ENCODE results near the gene ST6GALNAC5. TPM values are rescaled to one million over a fixed set of nuclear protein-coding genes. Genes with fewer than 3 reads are reported as not detected.
A peak's percentile ranks its signal among the peaks of the same experiment; 100 is the strongest.

The ST6GALNAC5 gene
- total RNA-seq, 6 donors from 2014 or later, result 18.9 to 54.9 (median 28.0) TPM

DNA sequence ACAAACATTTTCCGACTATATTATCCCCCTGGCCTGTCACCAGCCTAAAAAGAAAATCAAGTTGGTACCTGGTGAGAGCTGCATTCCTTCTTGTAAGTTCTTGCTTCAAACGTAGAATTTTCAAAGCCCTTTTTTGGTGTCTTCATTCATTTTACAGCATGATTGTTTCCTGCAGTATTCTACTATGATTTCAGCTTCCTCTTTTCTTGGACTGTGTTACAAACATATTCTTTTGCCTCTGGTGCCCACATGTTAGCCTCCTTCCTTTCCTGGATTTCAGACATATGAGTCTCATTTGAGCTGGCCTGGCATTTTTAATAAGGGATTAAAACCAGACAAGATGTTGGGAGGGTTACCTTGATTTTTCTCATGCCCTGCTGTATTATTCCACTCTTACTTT is 209.5 kb downstream of the ST6GALNAC5 start:
- Histone ChIP-seq H3K9me3 (no peaks in the 10 kb centered on the region), H3K27me3 (no peaks in the 10 kb centered on the region)
- 73 to 75% methylated on average over 2 of the region's 2 CpGs for WGBS, 2 donors

DNA sequence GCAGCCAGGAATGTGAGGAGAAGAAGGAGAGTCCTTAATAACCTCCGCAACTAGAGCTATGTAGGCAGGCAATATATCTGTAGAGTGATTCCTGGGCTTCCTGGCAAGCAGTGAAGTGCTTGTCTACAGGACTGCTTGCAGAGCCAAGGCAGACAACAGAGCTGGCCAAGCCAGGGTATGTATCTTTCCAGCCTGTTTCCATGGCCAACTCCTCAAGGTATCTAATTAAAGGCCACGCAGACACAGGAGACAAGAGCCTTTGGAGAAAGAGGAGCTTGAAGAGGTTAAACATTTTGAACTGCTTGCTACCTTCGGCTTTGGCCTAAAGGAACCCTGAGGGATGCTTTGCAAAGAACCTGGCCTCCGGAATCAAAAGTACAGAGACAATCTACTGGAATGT is 214.6 kb downstream of the ST6GALNAC5 start:
- no peak overlapping the region for H3K4me3 ChIP-seq
- no peaks in the 10 kb centered on the region for H3K4me1 ChIP-seq
- no peaks in the 10 kb centered on the region for H3K36me3 ChIP-seq
- 64 to 83% methylated on average over 4 of the region's 4 CpGs for WGBS, 2 donors
- no peak for DNase-seq
- ATAC-seq (ENCODE audit: low FRiP score in 2 of 2), result peak in 1 of 2 donors; percentile 22
- H3K9me3 ChIP-seq, result no peaks in the 10 kb centered on the region
- H3K27me3 ChIP-seq, result no peaks in the 10 kb centered on the region
- no peak overlapping the region for H3K27ac ChIP-seq
- TF ChIP-seq CTCF (IDR thresholded peaks at IDR 0.05) (no peak), POLR2AphosphoS5 (IDR thresholded peaks at IDR 0.05) (no peak), POLR2A (IDR thresholded peaks at IDR 0.05) (no peak)

More for the DNA sequence above, 209.5 kb downstream of the ST6GALNAC5 start:
- Histone ChIP-seq H3K4me3 (no peak overlapping the region), H3K36me3 (no peaks in the 10 kb centered on the region), H3K4me1 (no peaks in the 10 kb centered on the region), H3K27ac (no peak overlapping the region)
- TF ChIP-seq POLR2AphosphoS5 (IDR thresholded peaks at IDR 0.05) (no peak), CTCF (IDR thresholded peaks at IDR 0.05) (no peak), EP300 (IDR thresholded peaks at IDR 0.05) (no peak), POLR2A (IDR thresholded peaks at IDR 0.05) (no peak)
- DNase-seq (no peak), ATAC-seq (ENCODE audit: low FRiP score in 2 of 2) (no peak)

- Histone ChIP-seq H3K4me3 (no peak overlapping the region), H3K27ac (no peak overlapping the region), H3K9me3 (no peaks in the 10 kb centered on the region), H3K36me3 (no peaks in the 10 kb centered on the region), H3K4me1 (no peaks in the 10 kb centered on the region), H3K27me3 (no peaks in the 10 kb centered on the region)
- 80 to 91% methylated on average over 2 of the region's 2 CpGs for WGBS, 2 donors
- DNase-seq, result no peak
- ATAC-seq (ENCODE audit: low FRiP score in 2 of 2), result no peak
- TF ChIP-seq POLR2AphosphoS5 (IDR thresholded peaks at IDR 0.05) (no peak), POLR2A (IDR thresholded peaks at IDR 0.05) (no peak), EP300 (IDR thresholded peaks at IDR 0.05) (no peak), CTCF (IDR thresholded peaks at IDR 0.05) (no peak)
These were observed 217.2 kb downstream of the ST6GALNAC5 start for GRCh38 chr1:77084457-77084856.

GRCh38 chr1:77085109-77085508 is 217.8 kb downstream of the ST6GALNAC5 start:
- Histone ChIP-seq H3K36me3 (no peaks in the 10 kb centered on the region), H3K9me3 (no peaks in the 10 kb centered on the region), H3K27ac (no peak overlapping the region), H3K4me1 (no peaks in the 10 kb centered on the region), H3K27me3 (no peaks in the 10 kb centered on the region), H3K4me3 (no peak overlapping the region)
- TF ChIP-seq POLR2A (IDR thresholded peaks at IDR 0.05), result no peak
- TF ChIP-seq EP300 (IDR thresholded peaks at IDR 0.05), result no peak
- TF ChIP-seq POLR2AphosphoS5 (IDR thresholded peaks at IDR 0.05), result no peak
- no peak for TF ChIP-seq CTCF (IDR thresholded peaks at IDR 0.05)
- WGBS, 2 donors, result 90 to 95% methylated on average over 1 of the region's 1 CpG
- ATAC-seq (ENCODE audit: low FRiP score in 2 of 2), result no peak
- no peak for DNase-seq

- ATAC-seq (ENCODE audit: low FRiP score in 2 of 2) (no peak), DNase-seq (no peak)
- Histone ChIP-seq H3K4me1 (no peaks in the 10 kb centered on the region), H3K36me3 (no peaks in the 10 kb centered on the region), H3K4me3 (no peak overlapping the region), H3K9me3 (no peaks in the 10 kb centered on the region), H3K27ac (no peak overlapping the region), H3K27me3 (no peaks in the 10 kb centered on the region)
- TF ChIP-seq EP300 (IDR thresholded peaks at IDR 0.05) (no peak), POLR2A (IDR thresholded peaks at IDR 0.05) (no peak), POLR2AphosphoS5 (IDR thresholded peaks at IDR 0.05) (no peak), CTCF (IDR thresholded peaks at IDR 0.05) (no peak)
- WGBS, 2 donors, result 55 to 74% methylated on average over 2 of the region's 2 CpGs
These were observed 222.5 kb downstream of the ST6GALNAC5 start for GRCh38 chr1:77089756-77090155.
